MM.1S (cell line): ENCODE results near the gene DYNC1I1.

Experiments used
- DNase-seq: peaks from one replicate; pipeline ENCODE4 v3.0.0-alpha.2; 2015
- H2AFZ ChIP-seq: fragments of 300-600 bp; sonication (generic); 2 replicates; pipeline ENCODE4 v1.6.0; 2016; ENCODE audit warnings: antibody characterized with exemption, low read length
- H3F3A ChIP-seq: fragments of 300-600 bp; sonication (generic); 2 replicates; pipeline ENCODE4 v1.6.1; 2016; ENCODE audit warnings: mild to moderate bottlenecking, antibody characterized with exemption, low read length, moderate library complexity, mixed read lengths; ENCODE audit not compliant: insufficient read depth
- H3K27ac ChIP-seq: fragments of 300-600 bp; sonication (generic); 2 replicates; pipeline ENCODE4 v1.5.1; 2016; ENCODE audit warnings: mild to moderate bottlenecking, low read length
- H3K27me3 ChIP-seq: fragments of 300-600 bp; sonication (generic); replicated peaks from 2 replicates; pipeline ENCODE4 v1.6.0; 2016; ENCODE audit warnings: low read length; ENCODE audit not compliant: insufficient read depth
- H3K36me3 ChIP-seq: fragments of 300-600 bp; sonication (generic); replicated peaks from 2 replicates; pipeline ENCODE4 v1.6.1; 2016; ENCODE audit warnings: mild to moderate bottlenecking, low read length, mixed read lengths; ENCODE audit not compliant: insufficient read depth
- H3K4me1 ChIP-seq: fragments of 300-600 bp; sonication (generic); 2 replicates; pipeline ENCODE4 v1.6.1; 2016; ENCODE audit warnings: low read length, mixed read lengths
- H3K4me2 ChIP-seq: fragments of 300-600 bp; sonication (generic); 2 replicates; pipeline ENCODE4 v1.6.0; 2016; ENCODE audit warnings: low read depth, low read length
- H3K4me3 ChIP-seq: fragments of 300-600 bp; sonication (generic); 2 replicates; pipeline ENCODE4 v1.5.1; 2016; ENCODE audit warnings: low read length, mixed read lengths
- H3K79me2 ChIP-seq: fragments of 300-600 bp; sonication (generic); 2 replicates; pipeline ENCODE4 v1.6.1; 2016; ENCODE audit warnings: mixed run types, low read length, mixed read lengths
- H3K9ac ChIP-seq: fragments of 300-600 bp; sonication (generic); 2 replicates; pipeline ENCODE4 v1.6.1; 2016; ENCODE audit warnings: low read length, mixed read lengths
- H3K9me2 ChIP-seq: fragments of 300-600 bp; sonication (generic); replicated peaks from 2 replicates; pipeline ENCODE4 v1.6.1; 2016; ENCODE audit warnings: mild to moderate bottlenecking, low read length, mixed read lengths; ENCODE audit not compliant: insufficient read depth
- H3K9me3 ChIP-seq: fragments of 300-600 bp; sonication (generic); replicated peaks from 2 replicates; pipeline ENCODE4 v1.6.1; 2016; ENCODE audit warnings: mild to moderate bottlenecking, low read length, mixed read lengths; ENCODE audit not compliant: insufficient read depth
- H4K20me1 ChIP-seq: fragments of 300-600 bp; sonication (generic); 2 replicates; pipeline ENCODE4 v1.6.1; 2016; ENCODE audit warnings: mild to moderate bottlenecking, low read length, moderate library complexity, mixed read lengths; ENCODE audit not compliant: insufficient read depth
- CTCF ChIP-seq: fragments of 300-600 bp; sonication (generic); IDR thresholded peaks from 2 replicates; pipeline ENCODE4 v1.5.1; 2016; ENCODE audit warnings: antibody characterized with exemption, low read length, mixed read lengths
- EZH2 ChIP-seq: fragments of 300-600 bp; sonication (generic); optimal IDR thresholded peaks from 2 replicates; pipeline ENCODE3; 2017; ENCODE audit warnings: low read depth, mild to moderate bottlenecking, antibody characterized with exemption, low read length, mixed read lengths
- EZH2phosphoT487 ChIP-seq: fragments of 300-600 bp; sonication (generic); IDR thresholded peaks from 2 replicates; pipeline ENCODE4 v1.6.1; 2018; ENCODE audit warnings: antibody characterized with exemption, low read length

Gene DYNC1I1

GRCh38 chr7:96069401-96069800 is 297.0 kb downstream of the DYNC1I1 start:
- H3K79me2 ChIP-seq, result no peaks in the 10 kb centered on the region
- no peak for TF ChIP-seq CTCF
- no peak for TF ChIP-seq EZH2
- TF ChIP-seq EZH2phosphoT487, result no peak
- no peak for DNase-seq
- no peaks in the 10 kb centered on the region for H3K9me3 ChIP-seq
- H3F3A ChIP-seq, result no peaks in the 10 kb centered on the region
- H3K27ac ChIP-seq, result no peak overlapping the region
- no peak overlapping the region for H2AFZ ChIP-seq
- no peaks in the 10 kb centered on the region for H4K20me1 ChIP-seq
- no peak overlapping the region for H3K9ac ChIP-seq
- no peaks in the 10 kb centered on the region for H3K9me2 ChIP-seq
- H3K4me2 ChIP-seq, result no peak overlapping the region
- H3K4me1 ChIP-seq, result peaks cover 13% of the 10 kb centered on the region
- H3K27me3 ChIP-seq, result no peaks in the 10 kb centered on the region
- no peaks in the 10 kb centered on the region for H3K36me3 ChIP-seq
- H3K4me3 ChIP-seq, result no peak overlapping the region

GRCh38 chr7:96074871-96075270 is 302.5 kb downstream of the DYNC1I1 start:
- no peaks in the 10 kb centered on the region for H3F3A ChIP-seq
- no peaks in the 10 kb centered on the region for H3K4me1 ChIP-seq
- H3K27ac ChIP-seq, result no peak overlapping the region
- TF ChIP-seq EZH2phosphoT487 (no peak), EZH2 (no peak), CTCF (no peak)
- H3K9me3 ChIP-seq, result no peaks in the 10 kb centered on the region
- H4K20me1 ChIP-seq, result no peaks in the 10 kb centered on the region
- no peaks in the 10 kb centered on the region for H3K9me2 ChIP-seq
- H2AFZ ChIP-seq, result no peak overlapping the region
- DNase-seq, result no peak
- no peaks in the 10 kb centered on the region for H3K27me3 ChIP-seq
- no peak overlapping the region for H3K4me2 ChIP-seq
- H3K36me3 ChIP-seq, result no peaks in the 10 kb centered on the region
- H3K9ac ChIP-seq, result no peak overlapping the region
- H3K79me2 ChIP-seq, result no peaks in the 10 kb centered on the region
- H3K4me3 ChIP-seq, result no peak overlapping the region

GRCh38 chr7:96075510-96076349 is 303.4 kb downstream of the DYNC1I1 start:
- no peak overlapping the region for H3K9ac ChIP-seq
- TF ChIP-seq CTCF (peak; percentile 87), EZH2 (no peak)
- DNase-seq, result peak; percentile 55

More at GRCh38 chr7:96075510-96076349, 303.4 kb downstream of the DYNC1I1 start:
- H3K9me2 ChIP-seq, result no peaks in the 10 kb centered on the region
- peak overlapping the region; percentile 71 for H3K4me2 ChIP-seq
- H3K36me3 ChIP-seq, result no peaks in the 10 kb centered on the region
- no peaks in the 10 kb centered on the region for H3K79me2 ChIP-seq
- no peaks in the 10 kb centered on the region for H3K9me3 ChIP-seq
- no peak overlapping the region for H3K27ac ChIP-seq
- H2AFZ ChIP-seq, result peak overlapping the region; percentile 57
- no peaks in the 10 kb centered on the region for H3K4me1 ChIP-seq
- no peaks in the 10 kb centered on the region for H4K20me1 ChIP-seq
- H3F3A ChIP-seq, result no peaks in the 10 kb centered on the region
- H3K27me3 ChIP-seq, result no peaks in the 10 kb centered on the region
- H3K4me3 ChIP-seq, result peak overlapping the region; percentile 55
